Spleen (tissue), 11 donors: Measurements from ENCODE around the gene BIN1. TPM values are rescaled to one million over a fixed set of nuclear protein-coding genes. Genes with fewer than 3 reads are reported as not detected.
A peak's percentile ranks its signal among the peaks of the same experiment; 100 is the strongest.

Experiments used
- DNase-seq: peaks from one replicate; pipeline ENCODE4 v3.0.0-alpha.2; 2020
- H3K27ac ChIP-seq, 8 donors: fragments of 200-600 bp; sonication (generic) in 7 of 8; 1 replicate in 4 of 8; 2 replicates in 4 of 8; pipeline versions ENCODE4 v1.5.0 to v1.8.0; 2016 to 2021; ENCODE audit warnings: inconsistent platforms in 4 of 8, mild to moderate bottlenecking in 4 of 8, moderate library complexity in 1 of 8
- H3K27me3 ChIP-seq, 7 donors: fragments of 200-600 bp; sonication (generic) in 6 of 7; replicated peaks in 1 of 7; 1 replicate in 4 of 7; 2 replicates in 3 of 7; pipeline versions ENCODE4 v1.5.0 to v1.8.0; 2016 to 2021; ENCODE audit warnings: inconsistent platforms in 3 of 7, mild to moderate bottlenecking in 1 of 7
- H3K36me3 ChIP-seq, 6 donors: fragments of 200-600 bp; sonication (generic) in 5 of 6; 1 replicate in 4 of 6; 2 replicates in 2 of 6; pipeline versions ENCODE4 v1.5.0 to v1.8.0; 2016 to 2021; ENCODE audit warnings: inconsistent platforms in 2 of 6
- H3K4me1 ChIP-seq, 6 donors: fragments of 200-600 bp; sonication (generic) in 5 of 6; 1 replicate in 3 of 6; 2 replicates in 3 of 6; pipeline versions ENCODE4 v1.5.0 to v1.8.0; 2016 to 2021; ENCODE audit warnings: inconsistent platforms in 3 of 6
- H3K4me3 ChIP-seq, 8 donors: fragments of 200-600 bp; sonication (generic) in 7 of 8; 1 replicate in 4 of 8; 2 replicates in 4 of 8; pipeline versions ENCODE4 v1.5.0 to v1.8.0; 2016 to 2021; ENCODE audit warnings: inconsistent platforms in 4 of 8, mild to moderate bottlenecking in 4 of 8, moderate library complexity in 2 of 8
- H3K9me3 ChIP-seq, 8 donors: fragments of 200-600 bp; sonication (generic) in 7 of 8; 1 replicate in 4 of 8; 2 replicates in 4 of 8; pipeline versions ENCODE4 v1.5.0 to v1.8.0; 2016 to 2021; ENCODE audit warnings: inconsistent platforms in 4 of 8
- POLR2A ChIP-seq, 3 donors: fragments of 450-650 bp; IDR thresholded peaks; one replicate each; pipeline ENCODE4 v1.5.1; 2017; ENCODE audit warnings: antibody characterized with exemption in 3 of 3, mild to moderate bottlenecking in 1 of 3
- POLR2AphosphoS5 ChIP-seq, 3 donors: sonication (generic); formaldehyde crosslinking; IDR thresholded peaks; one replicate each; pipeline ENCODE4 v1.5.1; 2017; ENCODE audit warnings: antibody characterized with exemption in 3 of 3
- WGBS, 5 donors: extraction: QIAGEN DNeasy Blood & Tissue Kit in 3 of 5; methylation state at CpG; one replicate each; pipeline versions ENCODE4 v1.1.5 to v1.1.7; 2013 to 2018; 5-methylcytosine and 5-hydroxymethylcytosine counted together
- intact Hi-C: fragments of 100-400 bp; cut with DNase I; formaldehyde crosslinking; loops from one replicate; pipeline ENCODE4 v1.15.0; 2023; ENCODE audit warnings: low total_unique reads
- polyA plus RNA-seq, 3 donors: library from polyadenylated mRNA; stranded (reverse); fragments of 200-250 nt; gene quantifications; one replicate each; pipeline ENCODE4 v1.2.1, GENCODE V29; 2013
- total RNA-seq, 7 donors: library from RNA; depleted of rRNA in 3 of 7; stranded (reverse); fragments of >200 nt in 3 of 7; fragmentation: NEBNext Ultra II Directional in 4 of 7; extraction: Animal tissue kit (Norgen Biotek cat#: 25700) in 4 of 7; gene quantifications; one replicate each; pipeline versions ENCODE4 v1.1.0 to v1.2.1, GENCODE V29; 2016 to 2021
- TF ChIP-seq, protein P1 (sequence below), 11 experiments: fragments of 200-600 bp in 7 of 11; fragments of 450-650 bp in 4 of 11; sonication (generic) in 4 of 11; IDR thresholded peaks in 8 of 11; conservative IDR thresholded peaks in 3 of 11; 1 replicate in 7 of 11; 2 replicates in 4 of 11; pipeline versions ENCODE4 v1.4.0 to v1.8.0; 2016 to 2021; ENCODE audit warnings: antibody characterized with exemption in 11 of 11, inconsistent platforms in 4 of 11, mild to moderate bottlenecking in 1 of 11
- donor health status: healthy with polysubstance abuse.
- donor health status: DM: no; HTN: no; CAD: no; lungs with moderate emphysema.
- donor health status: DM: no; HTN: no; CAD: no.
- donor health status: Bipolar disorder and iron deficiency.
- donor health status: healthy.
- donor health status: DM: no; HTN: no; CAD: no.
- donor health status: DM: yes; HTN: yes; CAD: no.

The BIN1 gene
- total and polyA plus RNA-seq, 10 donors, result 57.2 to 123 (median 70.4) TPM

- WGBS, 5 donors, result 85 to 92% (median 89%) methylated on average over 3 to 4 of the region's 4 CpGs
- peak overlapping the region in 4 of 8 donors; percentile 39 to 59 (median 46) for H3K27ac ChIP-seq
- no peak for DNase-seq
These were observed 47.4 kb upstream of the BIN1 start for GRCh38 chr2:127154396-127154795.

GRCh38 chr2:127153691-127154158, 46.8 kb upstream of the BIN1 start:
- peaks cover 0 to 9% (median 3%) of the 10 kb centered on the region in 8 donors for H3K9me3 ChIP-seq
- H3K36me3 ChIP-seq, result no peaks in the 10 kb centered on the region
- no peak overlapping the region for H3K4me3 ChIP-seq
- 73 to 93% (median 80%) methylated on average over 6 of the region's 6 CpGs for WGBS, 5 donors
- intact Hi-C loops, result no loop called here
- peaks cover 0 to 29% (median 12%) of the 10 kb centered on the region in 6 donors for H3K4me1 ChIP-seq
- no peak for DNase-seq
- TF ChIP-seq POLR2AphosphoS5 (IDR thresholded peaks at IDR 0.05), result no peak
- no peak for TF ChIP-seq POLR2A (IDR thresholded peaks at IDR 0.05)
- TF ChIP-seq, protein P1, sequence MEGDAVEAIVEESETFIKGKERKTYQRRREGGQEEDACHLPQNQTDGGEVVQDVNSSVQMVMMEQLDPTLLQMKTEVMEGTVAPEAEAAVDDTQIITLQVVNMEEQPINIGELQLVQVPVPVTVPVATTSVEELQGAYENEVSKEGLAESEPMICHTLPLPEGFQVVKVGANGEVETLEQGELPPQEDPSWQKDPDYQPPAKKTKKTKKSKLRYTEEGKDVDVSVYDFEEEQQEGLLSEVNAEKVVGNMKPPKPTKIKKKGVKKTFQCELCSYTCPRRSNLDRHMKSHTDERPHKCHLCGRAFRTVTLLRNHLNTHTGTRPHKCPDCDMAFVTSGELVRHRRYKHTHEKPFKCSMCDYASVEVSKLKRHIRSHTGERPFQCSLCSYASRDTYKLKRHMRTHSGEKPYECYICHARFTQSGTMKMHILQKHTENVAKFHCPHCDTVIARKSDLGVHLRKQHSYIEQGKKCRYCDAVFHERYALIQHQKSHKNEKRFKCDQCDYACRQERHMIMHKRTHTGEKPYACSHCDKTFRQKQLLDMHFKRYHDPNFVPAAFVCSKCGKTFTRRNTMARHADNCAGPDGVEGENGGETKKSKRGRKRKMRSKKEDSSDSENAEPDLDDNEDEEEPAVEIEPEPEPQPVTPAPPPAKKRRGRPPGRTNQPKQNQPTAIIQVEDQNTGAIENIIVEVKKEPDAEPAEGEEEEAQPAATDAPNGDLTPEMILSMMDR (IDR thresholded peaks at IDR 0.05 in 8 of 11, conservative IDR thresholded peaks at IDR 0.05 in 3 of 11), result no peak
- no peaks in the 10 kb centered on the region for H3K27me3 ChIP-seq
- peak overlapping the region in 4 of 8 donors; percentile 14 to 59 (median 46) for H3K27ac ChIP-seq

More at GRCh38 chr2:127154396-127154795, 47.4 kb upstream of the BIN1 start:
- intact Hi-C loops, result no loop called here
- peaks cover 0 to 36% (median 16%) of the 10 kb centered on the region in 6 donors for H3K4me1 ChIP-seq
- no peaks in the 10 kb centered on the region for H3K36me3 ChIP-seq
- TF ChIP-seq, protein P1 (IDR thresholded peaks at IDR 0.05 in 8 of 11, conservative IDR thresholded peaks at IDR 0.05 in 3 of 11), result no peak
- TF ChIP-seq POLR2A (IDR thresholded peaks at IDR 0.05), result no peak
- TF ChIP-seq POLR2AphosphoS5 (IDR thresholded peaks at IDR 0.05), result no peak
- no peaks in the 10 kb centered on the region for H3K27me3 ChIP-seq
- H3K4me3 ChIP-seq, result no peak overlapping the region
- peaks cover 0 to 9% (median 3%) of the 10 kb centered on the region in 8 donors for H3K9me3 ChIP-seq

DNA sequence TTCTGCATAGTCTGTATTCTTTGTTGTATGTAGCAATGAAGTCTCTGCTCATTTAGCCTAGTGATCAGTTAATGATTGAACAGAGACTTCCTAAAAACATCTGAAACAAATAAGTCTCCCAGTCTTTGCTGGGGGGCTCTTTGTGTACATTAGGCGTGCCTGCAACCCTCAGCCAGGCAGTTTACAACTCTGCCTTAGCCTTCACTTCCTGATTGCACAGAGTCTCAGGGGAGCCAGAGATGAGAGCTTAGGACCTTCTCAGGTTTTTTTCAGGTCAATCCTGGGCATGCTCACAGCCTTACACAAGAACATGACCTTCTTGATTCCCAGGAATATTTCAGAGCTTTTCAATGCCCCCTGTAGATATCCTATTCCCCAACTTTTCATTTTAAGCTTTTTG, 44.0 kb upstream of the BIN1 start:
- H3K27me3 ChIP-seq, result no peaks in the 10 kb centered on the region
- peaks cover 0 to 9% (median 0%) of the 10 kb centered on the region in 6 donors for H3K4me1 ChIP-seq
- H3K36me3 ChIP-seq, result no peaks in the 10 kb centered on the region
- DNase-seq, result no peak
- intact Hi-C loops, result no loop called here
- 85 to 100% (median 96%) methylated on average over 1 of the region's 1 CpG for WGBS, 5 donors
- TF ChIP-seq, protein P1 (IDR thresholded peaks at IDR 0.05 in 8 of 11, conservative IDR thresholded peaks at IDR 0.05 in 3 of 11), result no peak
- peaks cover 0 to 9% (median 3%) of the 10 kb centered on the region in 8 donors for H3K9me3 ChIP-seq
- H3K27ac ChIP-seq, result no peak overlapping the region
- no peak overlapping the region for H3K4me3 ChIP-seq

DNA sequence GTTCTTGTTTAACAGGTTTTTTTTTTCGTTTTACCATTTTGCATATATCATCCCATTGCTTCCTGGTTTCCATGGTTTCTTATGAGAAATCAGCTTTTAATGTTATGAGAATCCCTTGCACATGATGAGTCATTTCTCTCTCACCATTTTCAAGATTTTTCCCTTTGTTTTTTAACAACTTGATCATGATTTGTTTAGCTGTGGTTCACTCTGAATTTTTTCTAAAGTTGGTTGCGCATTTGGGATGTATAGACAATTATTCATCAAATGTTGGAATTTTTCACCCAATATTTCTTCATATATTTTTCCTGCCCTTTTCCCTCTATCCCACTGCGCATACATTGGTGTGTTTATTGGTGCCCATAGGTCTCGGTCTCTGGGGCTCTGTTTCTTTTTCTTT, 42.4 kb upstream of the BIN1 start:
- H3K9me3 ChIP-seq, result peaks cover 0 to 9% (median 3%) of the 10 kb centered on the region in 8 donors
- TF ChIP-seq POLR2A (IDR thresholded peaks at IDR 0.05) (no peak), POLR2AphosphoS5 (IDR thresholded peaks at IDR 0.05) (no peak)
- TF ChIP-seq, protein P1 (IDR thresholded peaks at IDR 0.05 in 8 of 11, conservative IDR thresholded peaks at IDR 0.05 in 3 of 11), result no peak
- no peak overlapping the region for H3K4me3 ChIP-seq
- intact Hi-C loops, result no loop called here
- DNase-seq, result no peak
- no peaks in the 10 kb centered on the region for H3K27me3 ChIP-seq
- peaks cover 0 to 18% (median 11%) of the 10 kb centered on the region in 6 donors for H3K4me1 ChIP-seq
- WGBS, 5 donors, result 71 to 96% (median 94%) methylated on average over 4 of the region's 4 CpGs
- no peak overlapping the region for H3K27ac ChIP-seq
- H3K36me3 ChIP-seq, result no peaks in the 10 kb centered on the region
